ENCODE results near the gene FOXD2.

The FOXD2 gene

GRCh38 chr1:47399138-47399845 lies 38.6 kb upstream of the FOXD2 start:
- H3K36me3 ChIP-seq (ENCODE audit: insufficient read depth, low read length): no peaks in the 10 kb centered on the region
- H3K4me2 ChIP-seq (ENCODE audit: low read length): no peak overlapping the region
- no peak for TF ChIP-seq EZH2 (IDR thresholded peaks at IDR 0.05; ENCODE audit: borderline replicate concordance, low read length)
- TF ChIP-seq CTCF (IDR thresholded peaks at IDR 0.05; ENCODE audit: low read length): no peak
- no peak overlapping the region for H3K9ac ChIP-seq (ENCODE audit: low read length)
- H3K79me2 ChIP-seq (ENCODE audit: insufficient read depth, low read length): no peaks in the 10 kb centered on the region
- no peak overlapping the region for H2AFZ ChIP-seq (ENCODE audit: low read length)
- no peak overlapping the region for H3K4me3 ChIP-seq (ENCODE audit: low read depth, low read length, poor library complexity, severe bottlenecking)
- no peak overlapping the region for H3K27ac ChIP-seq (ENCODE audit: low read depth, low read length, poor library complexity, severe bottlenecking)
- H3F3A ChIP-seq (ENCODE audit: insufficient read depth, low read length): no peaks in the 10 kb centered on the region
- H3K9me2 ChIP-seq (ENCODE audit: low read depth, low read length): no peaks in the 10 kb centered on the region
- H3K9me3 ChIP-seq (ENCODE audit: low read length): no peaks in the 10 kb centered on the region
- no peaks in the 10 kb centered on the region for H4K20me1 ChIP-seq (ENCODE audit: insufficient read depth, low read length)
- H3K27me3 ChIP-seq (ENCODE audit: insufficient read depth, low read length): no peaks in the 10 kb centered on the region
- no peaks in the 10 kb centered on the region for H3K4me1 ChIP-seq (ENCODE audit: insufficient read depth, low read length, severe bottlenecking)

- H3K9me3 ChIP-seq (ENCODE audit: low read length): no peaks in the 10 kb centered on the region
- H3K4me2 ChIP-seq (ENCODE audit: low read length): no peak overlapping the region
- no peak overlapping the region for H3K4me3 ChIP-seq (ENCODE audit: low read depth, low read length, poor library complexity, severe bottlenecking)
- no peaks in the 10 kb centered on the region for H3K9me2 ChIP-seq (ENCODE audit: low read depth, low read length)
- H3K9ac ChIP-seq (ENCODE audit: low read length): no peak overlapping the region
- no peak overlapping the region for H2AFZ ChIP-seq (ENCODE audit: low read length)
- H4K20me1 ChIP-seq (ENCODE audit: insufficient read depth, low read length): no peaks in the 10 kb centered on the region
- no peaks in the 10 kb centered on the region for H3K27me3 ChIP-seq (ENCODE audit: insufficient read depth, low read length)
- TF ChIP-seq EZH2 (IDR thresholded peaks at IDR 0.05; ENCODE audit: borderline replicate concordance, low read length): no peak
- H3K4me1 ChIP-seq (ENCODE audit: insufficient read depth, low read length, severe bottlenecking): no peaks in the 10 kb centered on the region
- no peaks in the 10 kb centered on the region for H3F3A ChIP-seq (ENCODE audit: insufficient read depth, low read length)
- H3K79me2 ChIP-seq (ENCODE audit: insufficient read depth, low read length): no peaks in the 10 kb centered on the region
- no peaks in the 10 kb centered on the region for H3K36me3 ChIP-seq (ENCODE audit: insufficient read depth, low read length)
- no peak overlapping the region for H3K27ac ChIP-seq (ENCODE audit: low read depth, low read length, poor library complexity, severe bottlenecking)
These were observed 38.0 kb upstream of the FOXD2 start for GRCh38 chr1:47399846-47400155.

DNA sequence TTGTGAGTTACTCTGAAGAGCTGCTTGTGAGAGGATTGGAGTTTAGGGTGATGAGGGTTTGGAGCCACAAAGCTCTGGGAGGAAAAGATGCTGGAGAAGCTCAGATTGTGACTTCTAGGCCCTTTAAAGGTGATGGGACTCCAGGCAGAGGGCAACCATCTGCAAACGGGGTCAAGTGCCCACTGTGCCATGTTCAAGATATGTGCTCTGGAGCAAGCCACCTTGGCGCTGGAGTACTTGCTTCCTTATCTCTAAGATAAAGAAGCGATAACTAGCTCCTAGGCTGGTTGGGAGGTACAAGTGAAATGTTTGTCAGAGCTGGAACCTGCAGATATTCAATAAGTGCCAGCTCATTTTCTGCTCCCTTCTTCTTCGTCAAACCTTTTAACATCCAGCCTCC lies 36.1 kb upstream of the FOXD2 start:
- no peak overlapping the region for H3K27ac ChIP-seq (ENCODE audit: low read depth, low read length, poor library complexity, severe bottlenecking)
- no peaks in the 10 kb centered on the region for H4K20me1 ChIP-seq (ENCODE audit: insufficient read depth, low read length)
- H3K79me2 ChIP-seq (ENCODE audit: insufficient read depth, low read length): no peaks in the 10 kb centered on the region
- no peak overlapping the region for H3K4me3 ChIP-seq (ENCODE audit: low read depth, low read length, poor library complexity, severe bottlenecking)
- H2AFZ ChIP-seq (ENCODE audit: low read length): no peak overlapping the region
- TF ChIP-seq EZH2 (IDR thresholded peaks at IDR 0.05; ENCODE audit: borderline replicate concordance, low read length): no peak
- no peak for TF ChIP-seq CTCF (IDR thresholded peaks at IDR 0.05; ENCODE audit: low read length)
- no peaks in the 10 kb centered on the region for H3K9me2 ChIP-seq (ENCODE audit: low read depth, low read length)
- H3K36me3 ChIP-seq (ENCODE audit: insufficient read depth, low read length): no peaks in the 10 kb centered on the region
- no peaks in the 10 kb centered on the region for H3F3A ChIP-seq (ENCODE audit: insufficient read depth, low read length)
- no peaks in the 10 kb centered on the region for H3K27me3 ChIP-seq (ENCODE audit: insufficient read depth, low read length)
- no peaks in the 10 kb centered on the region for H3K4me1 ChIP-seq (ENCODE audit: insufficient read depth, low read length, severe bottlenecking)
- H3K9me3 ChIP-seq (ENCODE audit: low read length): no peaks in the 10 kb centered on the region
- no peak overlapping the region for H3K4me2 ChIP-seq (ENCODE audit: low read length)
- no peak overlapping the region for H3K9ac ChIP-seq (ENCODE audit: low read length)

GRCh38 chr1:47402591-47402990 lies 35.3 kb upstream of the FOXD2 start:
- Histone ChIP-seq H3K79me2 (ENCODE audit: insufficient read depth, low read length) (no peaks in the 10 kb centered on the region), H2AFZ (ENCODE audit: low read length) (no peak overlapping the region), H3K27ac (ENCODE audit: low read depth, low read length, poor library complexity, severe bottlenecking) (no peak overlapping the region), H3K36me3 (ENCODE audit: insufficient read depth, low read length) (no peaks in the 10 kb centered on the region), H3K27me3 (ENCODE audit: insufficient read depth, low read length) (no peaks in the 10 kb centered on the region), H3F3A (ENCODE audit: insufficient read depth, low read length) (no peaks in the 10 kb centered on the region), H3K4me2 (ENCODE audit: low read length) (no peak overlapping the region), H3K4me3 (ENCODE audit: low read depth, low read length, poor library complexity, severe bottlenecking) (no peak overlapping the region), H3K9me3 (ENCODE audit: low read length) (no peaks in the 10 kb centered on the region), H3K9me2 (ENCODE audit: low read depth, low read length) (no peaks in the 10 kb centered on the region), H3K4me1 (ENCODE audit: insufficient read depth, low read length, severe bottlenecking) (no peaks in the 10 kb centered on the region), H4K20me1 (ENCODE audit: insufficient read depth, low read length) (no peaks in the 10 kb centered on the region), H3K9ac (ENCODE audit: low read length) (no peak overlapping the region)
- TF ChIP-seq EZH2 (IDR thresholded peaks at IDR 0.05; ENCODE audit: borderline replicate concordance, low read length) (no peak), CTCF (IDR thresholded peaks at IDR 0.05; ENCODE audit: low read length) (no peak)
